ENCODE measurements around the gene CNOT3. TPM values are rescaled to one million over a fixed set of nuclear protein-coding genes. Genes with fewer than 3 reads are reported as not detected.

CNOT3 gene
- total and polyA plus RNA-seq, 12 donors = 8.3 to 82.3 (median 47.1) TPM

- peaks cover 0 to 41% of the 10 kb centered on the region in 2 donors for H3K36me3 ChIP-seq (replicated peaks in 1 of 2)
- peaks cover 16 to 20% of the 10 kb centered on the region in 2 donors for H3K4me1 ChIP-seq (replicated peaks in 1 of 2)
- TF ChIP-seq POLR2A (IDR thresholded peaks at IDR 0.05) = no peak
- TF ChIP-seq, protein P1, sequence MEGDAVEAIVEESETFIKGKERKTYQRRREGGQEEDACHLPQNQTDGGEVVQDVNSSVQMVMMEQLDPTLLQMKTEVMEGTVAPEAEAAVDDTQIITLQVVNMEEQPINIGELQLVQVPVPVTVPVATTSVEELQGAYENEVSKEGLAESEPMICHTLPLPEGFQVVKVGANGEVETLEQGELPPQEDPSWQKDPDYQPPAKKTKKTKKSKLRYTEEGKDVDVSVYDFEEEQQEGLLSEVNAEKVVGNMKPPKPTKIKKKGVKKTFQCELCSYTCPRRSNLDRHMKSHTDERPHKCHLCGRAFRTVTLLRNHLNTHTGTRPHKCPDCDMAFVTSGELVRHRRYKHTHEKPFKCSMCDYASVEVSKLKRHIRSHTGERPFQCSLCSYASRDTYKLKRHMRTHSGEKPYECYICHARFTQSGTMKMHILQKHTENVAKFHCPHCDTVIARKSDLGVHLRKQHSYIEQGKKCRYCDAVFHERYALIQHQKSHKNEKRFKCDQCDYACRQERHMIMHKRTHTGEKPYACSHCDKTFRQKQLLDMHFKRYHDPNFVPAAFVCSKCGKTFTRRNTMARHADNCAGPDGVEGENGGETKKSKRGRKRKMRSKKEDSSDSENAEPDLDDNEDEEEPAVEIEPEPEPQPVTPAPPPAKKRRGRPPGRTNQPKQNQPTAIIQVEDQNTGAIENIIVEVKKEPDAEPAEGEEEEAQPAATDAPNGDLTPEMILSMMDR (IDR thresholded peaks at IDR 0.05) = no peak
- H3K27ac ChIP-seq = no peak overlapping the region
- no peaks in the 10 kb centered on the region for H3K9me3 ChIP-seq (replicated peaks in 1 of 3)
- no peaks in the 10 kb centered on the region for H3K27me3 ChIP-seq
- intact Hi-C loops (cut with DNase I) = no loop called here
- DNase-seq = no peak
- WGBS, 4 donors = 90 to 92% (median 91%) methylated on average over 2 to 11 of the region's 11 CpGs
- H3K4me3 ChIP-seq = no peak overlapping the region
Observed at GRCh38 chr19:54183431-54183830, 45.9 kb downstream of the CNOT3 start.

- TF ChIP-seq, protein P1 (IDR thresholded peaks at IDR 0.05) = no peak
- no peak for TF ChIP-seq POLR2A (IDR thresholded peaks at IDR 0.05)
- peaks cover 22% of the 10 kb centered on the region in 2 donors for H3K4me1 ChIP-seq (replicated peaks in 1 of 2)
- H3K4me3 ChIP-seq = no peak overlapping the region
- intact Hi-C loops (cut with DNase I) = no loop called here
- no peaks in the 10 kb centered on the region for H3K9me3 ChIP-seq (replicated peaks in 1 of 3)
- DNase-seq = no peak
- WGBS, 4 donors = 80 to 97% (median 90%) methylated on average over 5 to 8 of the region's 8 CpGs
- H3K27me3 ChIP-seq = no peaks in the 10 kb centered on the region
- H3K36me3 ChIP-seq (replicated peaks in 1 of 2) = peaks cover 0 to 19% of the 10 kb centered on the region in 2 donors
- H3K27ac ChIP-seq = peak overlapping the region in 4 of 5 donors; percentile 56 to 99 (median 84)
Observed at GRCh38 chr19:54186351-54186750, 48.8 kb downstream of the CNOT3 start.

DNA sequence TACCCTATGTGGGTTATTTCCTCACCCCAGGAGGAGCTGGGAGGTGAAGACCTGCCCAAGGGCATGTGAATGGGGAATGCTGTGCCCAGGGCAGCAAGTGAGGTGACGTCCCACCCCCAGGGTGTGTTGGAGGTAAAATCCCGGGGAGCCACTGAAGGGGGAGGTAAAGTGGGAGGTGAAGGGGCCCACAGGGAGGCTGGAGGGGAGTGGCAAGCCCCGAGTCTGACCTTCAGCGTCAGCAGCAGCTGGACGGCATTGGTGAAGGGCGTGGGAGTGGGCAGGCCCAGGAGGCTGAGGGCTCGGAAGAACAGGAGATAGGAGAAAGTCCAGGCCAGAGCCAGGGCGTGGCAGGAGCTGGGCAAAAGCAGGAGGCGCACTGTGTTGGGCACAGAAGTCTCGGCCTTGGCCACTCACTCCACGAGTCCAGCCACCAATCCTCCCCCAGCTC is 49.4 kb downstream of the CNOT3 start:
- Histone ChIP-seq H3K27me3 (no peaks in the 10 kb centered on the region), H3K36me3 (replicated peaks in 1 of 2) (peaks cover 0 to 19% of the 10 kb centered on the region in 2 donors), H3K4me3 (peak overlapping the region in 1 of 4 donors; percentile 81), H3K4me1 (replicated peaks in 1 of 2) (peaks cover 26 to 27% of the 10 kb centered on the region in 2 donors), H3K27ac (peak overlapping the region; percentile 56 to 99 (median 83)), H3K9me3 (replicated peaks in 1 of 3) (no peaks in the 10 kb centered on the region)
- 47 to 62% (median 54%) methylated on average over 11 of the region's 11 CpGs for WGBS, 4 donors
- intact Hi-C loops (cut with DNase I) = no loop called here
- DNase-seq = peak; percentile 65 to 92 (median 81)
- TF ChIP-seq POLR2A (IDR thresholded peaks at IDR 0.05) = peak; percentile 26 to 65
- TF ChIP-seq, protein P1 (IDR thresholded peaks at IDR 0.05) = no peak

DNA sequence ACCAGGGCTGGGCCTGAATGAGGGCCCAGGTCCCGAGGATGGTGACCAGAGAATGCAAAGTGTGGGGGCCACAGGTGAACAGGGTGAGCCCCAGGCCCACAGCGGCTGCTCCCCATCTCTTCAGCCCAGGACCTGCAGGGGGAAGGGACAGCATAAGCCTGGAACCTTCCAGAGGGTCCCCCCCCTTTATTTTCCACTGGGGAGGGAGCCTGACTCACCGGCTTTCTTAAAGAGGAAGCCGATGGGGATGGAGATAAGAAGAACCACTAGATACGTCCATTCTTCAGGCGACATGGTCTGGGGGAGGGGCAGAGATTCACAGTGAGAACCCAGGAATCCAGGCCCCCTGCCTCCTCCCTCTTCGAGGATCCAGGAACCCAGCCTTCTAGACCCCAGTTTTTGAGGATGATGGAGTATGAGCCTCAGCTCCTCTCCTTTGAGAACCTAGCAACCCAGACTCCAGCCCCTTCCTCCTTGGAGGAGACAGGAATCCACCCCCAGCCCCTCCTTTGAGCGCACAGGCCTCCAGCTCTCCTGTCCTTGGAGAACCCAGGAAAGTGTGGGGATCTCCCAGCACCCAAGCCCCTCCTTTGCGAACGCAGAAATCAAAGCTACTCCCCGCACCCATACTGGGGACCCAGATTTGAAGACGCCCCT is 50.8 kb downstream of the CNOT3 start:
- Histone ChIP-seq H3K9me3 (replicated peaks in 1 of 3) (no peaks in the 10 kb centered on the region), H3K27ac (peak overlapping the region; percentile 91 to 100 (median 99)), H3K4me1 (replicated peaks in 1 of 2) (peaks cover 32 to 34% of the 10 kb centered on the region in 2 donors), H3K27me3 (no peaks in the 10 kb centered on the region), H3K4me3 (peak overlapping the region in 3 of 4 donors; percentile 57 to 81 (median 64)), H3K36me3 (replicated peaks in 1 of 2) (peaks cover 0 to 19% of the 10 kb centered on the region in 2 donors)
- peak in 6 of 7 donors; percentile 71 to 90 (median 78) for DNase-seq
- WGBS, 4 donors = 7 to 15% (median 11%) methylated on average over 8 to 12 of the region's 12 CpGs
- intact Hi-C loops (cut with DNase I) = no loop called here
- no peak for TF ChIP-seq POLR2A (IDR thresholded peaks at IDR 0.05)
- TF ChIP-seq, protein P1 (IDR thresholded peaks at IDR 0.05) = no peak

Measured in adrenal gland (tissue), 12 donors.